HEK293T (cell line): Measurements from ENCODE around the gene GMPPA.

Experiments
- BHLHE40 ChIP-seq: fragments of 450-650 bp; IDR thresholded peaks from 2 replicates; pipeline ENCODE4 v1.6.1; 2016; ENCODE audit warnings: mild to moderate bottlenecking, moderate library complexity, borderline replicate concordance
- CTBP1 ChIP-seq: fragments of 450-650 bp; IDR thresholded peaks from 2 replicates; pipeline ENCODE4 v1.6.1; 2016; ENCODE audit warnings: borderline replicate concordance
- FOXA1 ChIP-seq: fragments of 450-650 bp; IDR thresholded peaks from 2 replicates; pipeline ENCODE4 v1.6.1; 2016; ENCODE audit warnings: mild to moderate bottlenecking
- FOXK2 ChIP-seq: fragments of 450-650 bp; IDR thresholded peaks from 2 replicates; pipeline ENCODE4 v1.6.1; 2016; ENCODE audit warnings: mild to moderate bottlenecking
- FOXM1 ChIP-seq: fragments of 450-650 bp; IDR thresholded peaks from 2 replicates; pipeline ENCODE4 v1.6.1; 2017; ENCODE audit warnings: mild to moderate bottlenecking, borderline replicate concordance
- HDGF ChIP-seq: fragments of 450-650 bp; IDR thresholded peaks from 2 replicates; pipeline ENCODE4 v1.6.1; 2017; ENCODE audit warnings: antibody characterized with exemption, borderline replicate concordance
- LEF1 ChIP-seq: fragments of 450-650 bp; IDR thresholded peaks from 2 replicates; pipeline ENCODE4 v1.6.1; 2017; ENCODE audit warnings: mild to moderate bottlenecking, borderline replicate concordance
- SP1 ChIP-seq: fragments of 450-650 bp; IDR thresholded peaks from 2 replicates; pipeline ENCODE4 v1.6.1; 2017
- SUZ12 ChIP-seq: fragments of 450-650 bp; IDR thresholded peaks from 2 replicates; pipeline ENCODE4 v1.6.1; 2016; ENCODE audit warnings: mild to moderate bottlenecking
- TARDBP ChIP-seq: fragments of 450-650 bp; IDR thresholded peaks from 2 replicates; pipeline ENCODE4 v1.6.1; 2016
- ZNF384 ChIP-seq: fragments of 450-650 bp; IDR thresholded peaks from 2 replicates; pipeline ENCODE4 v1.6.1; 2016
- TF ChIP-seq, protein P1 (sequence below): fragments of 450-650 bp; IDR thresholded peaks from 2 replicates; pipeline ENCODE4 v1.6.1; 2016

GRCh38 chr2:219515874-219516629 lies 17.4 kb downstream of the GMPPA start:
- no peak for TF ChIP-seq ZNF384
- TF ChIP-seq HDGF = no peak
- TF ChIP-seq CTBP1 = no peak
- TF ChIP-seq BHLHE40 = no peak
- TF ChIP-seq LEF1 = no peak
- TF ChIP-seq SUZ12 = no peak
- TF ChIP-seq TARDBP = no peak
- TF ChIP-seq SP1 = no peak
- no peak for TF ChIP-seq FOXM1
- TF ChIP-seq, protein P1, sequence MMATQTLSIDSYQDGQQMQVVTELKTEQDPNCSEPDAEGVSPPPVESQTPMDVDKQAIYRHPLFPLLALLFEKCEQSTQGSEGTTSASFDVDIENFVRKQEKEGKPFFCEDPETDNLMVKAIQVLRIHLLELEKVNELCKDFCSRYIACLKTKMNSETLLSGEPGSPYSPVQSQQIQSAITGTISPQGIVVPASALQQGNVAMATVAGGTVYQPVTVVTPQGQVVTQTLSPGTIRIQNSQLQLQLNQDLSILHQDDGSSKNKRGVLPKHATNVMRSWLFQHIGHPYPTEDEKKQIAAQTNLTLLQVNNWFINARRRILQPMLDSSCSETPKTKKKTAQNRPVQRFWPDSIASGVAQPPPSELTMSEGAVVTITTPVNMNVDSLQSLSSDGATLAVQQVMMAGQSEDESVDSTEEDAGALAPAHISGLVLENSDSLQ = peak; percentile 23; the same call in 1 of the 2 replicates
- no peak for TF ChIP-seq FOXK2
- no peak for TF ChIP-seq FOXA1
